Subcutaneous adipose tissue (tissue), 4 donors: Measurements from ENCODE around the gene MGAT5. TPM values are rescaled to one million over a fixed set of nuclear protein-coding genes. Genes with fewer than 3 reads are reported as not detected.

ENCODE experiments used
- total RNA-seq, 4 donors: library from RNA; depleted of rRNA; stranded (reverse); fragments of >200 nt; gene quantifications; one replicate each; pipeline ENCODE4 v1.1.0, GENCODE V29; 2016
- TF ChIP-seq, protein P1 (sequence below): fragments of 450-650 bp; IDR thresholded peaks from one replicate; pipeline ENCODE4 v1.5.1; 2016; ENCODE audit warnings: low read depth, mild to moderate bottlenecking, control low read depth, antibody characterized with exemption, moderate library complexity

The MGAT5 gene
- total RNA-seq, 4 donors from 2014 or later = 22.0 to 42.8 (median 32.2) TPM

DNA sequence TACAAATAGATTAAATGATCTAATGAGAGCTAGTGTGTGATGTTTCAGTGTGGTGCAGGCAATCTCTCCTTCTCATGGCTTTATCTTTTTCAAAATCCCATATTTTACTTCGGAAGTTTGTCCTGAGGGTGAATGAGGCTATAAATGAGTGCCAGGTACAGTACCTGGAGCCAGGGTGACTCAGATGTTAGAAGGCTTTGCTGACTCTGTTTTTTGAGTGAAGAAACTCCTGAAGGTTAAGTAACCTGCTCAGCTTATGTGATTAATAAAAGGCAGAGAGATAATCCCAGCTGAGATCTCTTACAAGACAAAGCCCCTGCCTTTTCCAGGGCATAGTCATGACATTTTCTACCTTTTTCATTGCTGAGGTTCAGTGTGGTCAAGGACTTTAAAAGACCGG is 52.6 kb downstream of the MGAT5 start:
- TF ChIP-seq, protein P1, sequence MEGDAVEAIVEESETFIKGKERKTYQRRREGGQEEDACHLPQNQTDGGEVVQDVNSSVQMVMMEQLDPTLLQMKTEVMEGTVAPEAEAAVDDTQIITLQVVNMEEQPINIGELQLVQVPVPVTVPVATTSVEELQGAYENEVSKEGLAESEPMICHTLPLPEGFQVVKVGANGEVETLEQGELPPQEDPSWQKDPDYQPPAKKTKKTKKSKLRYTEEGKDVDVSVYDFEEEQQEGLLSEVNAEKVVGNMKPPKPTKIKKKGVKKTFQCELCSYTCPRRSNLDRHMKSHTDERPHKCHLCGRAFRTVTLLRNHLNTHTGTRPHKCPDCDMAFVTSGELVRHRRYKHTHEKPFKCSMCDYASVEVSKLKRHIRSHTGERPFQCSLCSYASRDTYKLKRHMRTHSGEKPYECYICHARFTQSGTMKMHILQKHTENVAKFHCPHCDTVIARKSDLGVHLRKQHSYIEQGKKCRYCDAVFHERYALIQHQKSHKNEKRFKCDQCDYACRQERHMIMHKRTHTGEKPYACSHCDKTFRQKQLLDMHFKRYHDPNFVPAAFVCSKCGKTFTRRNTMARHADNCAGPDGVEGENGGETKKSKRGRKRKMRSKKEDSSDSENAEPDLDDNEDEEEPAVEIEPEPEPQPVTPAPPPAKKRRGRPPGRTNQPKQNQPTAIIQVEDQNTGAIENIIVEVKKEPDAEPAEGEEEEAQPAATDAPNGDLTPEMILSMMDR = no peak

DNA sequence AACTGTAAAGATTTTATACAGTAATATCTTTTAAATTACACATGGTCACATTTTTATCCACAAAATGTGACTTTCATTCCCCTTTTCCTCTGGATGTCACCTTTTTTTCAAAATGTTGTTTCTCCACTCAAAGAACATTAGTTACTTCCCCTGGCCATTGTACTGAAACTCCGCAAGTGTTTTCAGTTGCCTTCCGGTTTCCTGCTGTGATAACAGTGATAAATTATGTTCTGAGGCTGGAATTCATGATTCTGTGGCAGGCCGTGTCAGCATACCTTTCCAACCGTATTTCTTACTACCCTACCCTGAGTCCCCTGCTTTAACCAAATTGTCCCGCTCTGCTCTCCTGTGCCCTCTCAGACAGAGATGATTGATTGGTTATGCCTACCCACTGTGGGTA is 53.5 kb downstream of the MGAT5 start:
- TF ChIP-seq, protein P1 = no peak

DNA sequence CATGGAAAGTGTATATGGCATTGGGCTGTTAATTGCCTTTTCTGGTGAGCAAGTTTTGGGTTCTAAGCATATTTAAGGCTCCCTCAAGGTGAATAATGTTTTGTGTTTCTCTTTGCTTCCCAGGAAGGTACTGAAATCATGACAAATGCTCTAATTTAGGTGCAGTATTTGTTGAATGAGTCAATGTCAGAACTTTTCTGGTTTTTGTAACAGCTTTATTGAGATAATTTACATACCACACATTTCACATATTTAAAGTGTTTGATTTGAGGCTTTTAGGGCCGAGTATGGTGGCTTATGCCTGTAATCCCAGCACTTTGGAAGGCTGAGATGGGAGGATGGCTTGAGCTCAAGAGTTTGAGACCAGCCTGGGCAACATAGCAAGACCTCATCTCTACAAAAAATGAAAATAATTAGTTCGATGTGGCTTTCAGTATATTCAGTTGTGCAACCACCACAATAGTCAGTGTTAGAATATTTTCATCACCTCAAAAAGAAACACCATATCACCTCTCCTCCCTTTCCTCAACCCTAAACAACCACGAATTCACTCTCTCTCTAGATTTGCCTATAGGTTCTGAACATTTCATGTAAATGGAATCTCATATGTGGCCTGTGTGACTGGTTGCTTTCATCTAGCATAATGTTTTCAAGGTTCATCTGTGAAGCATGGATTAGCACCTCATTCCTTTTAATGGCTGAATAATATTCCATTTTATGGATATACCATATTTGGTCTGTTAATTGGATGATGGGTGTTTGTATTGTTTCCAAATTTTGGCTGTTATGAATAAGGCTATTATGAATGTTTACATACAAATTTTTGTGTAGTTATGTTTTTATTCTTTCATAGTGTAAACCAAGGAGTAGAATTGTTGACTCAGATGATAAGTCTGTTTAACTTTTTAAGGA is 54.9 kb downstream of the MGAT5 start:
- TF ChIP-seq, protein P1 = no peak

DNA sequence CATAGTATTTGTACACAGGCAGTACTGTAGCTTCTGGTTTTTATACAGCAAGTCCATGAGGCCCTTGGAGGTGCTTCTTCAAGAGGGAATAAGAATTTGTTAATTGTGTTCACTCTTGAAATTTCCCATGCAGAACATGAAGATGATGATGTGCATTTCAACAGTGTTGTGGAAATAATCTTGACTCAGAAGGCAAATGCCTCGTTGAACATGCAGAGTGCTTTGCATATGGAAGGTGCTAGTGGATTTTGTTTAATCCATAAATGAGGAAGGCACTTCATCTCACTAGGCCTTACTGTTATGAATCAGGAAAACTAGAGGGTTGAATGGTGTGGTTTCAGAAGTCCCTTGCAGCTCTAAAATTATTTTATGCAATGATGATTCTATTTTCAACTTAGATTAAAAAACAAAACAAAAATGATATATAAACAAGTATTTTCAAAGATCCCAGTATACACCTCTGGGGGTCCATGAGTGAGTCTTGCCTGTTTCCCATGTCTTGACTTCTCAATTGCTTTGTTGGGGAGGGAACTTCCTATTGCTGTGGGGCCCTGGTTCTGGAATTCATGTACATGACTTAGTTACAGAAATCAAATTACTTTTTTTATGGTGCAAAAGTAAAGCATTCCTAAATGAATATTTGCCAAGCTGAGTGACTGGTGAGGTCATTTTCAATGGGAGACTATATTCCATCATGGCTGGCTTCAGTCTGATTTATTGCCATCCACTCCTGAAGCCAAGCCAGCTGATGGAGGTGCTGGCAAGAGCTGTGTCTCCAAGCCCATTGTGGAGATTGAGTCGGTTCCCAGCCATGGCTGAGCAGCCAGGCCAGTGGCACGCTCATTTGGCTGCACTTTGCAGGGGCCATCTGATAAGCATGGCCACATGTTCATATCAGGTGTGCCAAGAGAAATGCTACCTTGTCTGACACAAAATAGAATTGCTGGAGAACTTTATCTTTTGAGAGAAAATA is 56.5 kb downstream of the MGAT5 start:
- TF ChIP-seq, protein P1 = no peak

DNA sequence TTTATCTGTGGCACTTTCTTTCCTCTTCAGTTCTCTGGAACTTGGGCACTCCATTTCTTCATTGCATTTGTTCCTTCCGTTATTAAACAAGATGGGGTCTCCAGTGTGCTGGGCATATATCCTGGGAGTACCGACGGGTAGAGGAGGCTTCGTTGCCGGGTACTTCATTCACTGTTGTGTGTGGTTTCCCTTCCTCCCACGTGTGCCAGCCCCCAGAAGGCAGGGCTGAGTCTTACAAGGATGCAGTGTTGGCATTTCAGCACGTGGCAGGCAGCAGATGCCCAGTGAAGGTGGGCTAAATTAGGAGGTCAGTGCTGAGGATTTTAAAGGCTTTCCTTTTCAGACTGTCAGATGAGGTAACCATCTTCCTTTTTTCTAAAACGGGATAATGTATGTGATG is 58.6 kb downstream of the MGAT5 start:
- TF ChIP-seq, protein P1 = no peak

DNA sequence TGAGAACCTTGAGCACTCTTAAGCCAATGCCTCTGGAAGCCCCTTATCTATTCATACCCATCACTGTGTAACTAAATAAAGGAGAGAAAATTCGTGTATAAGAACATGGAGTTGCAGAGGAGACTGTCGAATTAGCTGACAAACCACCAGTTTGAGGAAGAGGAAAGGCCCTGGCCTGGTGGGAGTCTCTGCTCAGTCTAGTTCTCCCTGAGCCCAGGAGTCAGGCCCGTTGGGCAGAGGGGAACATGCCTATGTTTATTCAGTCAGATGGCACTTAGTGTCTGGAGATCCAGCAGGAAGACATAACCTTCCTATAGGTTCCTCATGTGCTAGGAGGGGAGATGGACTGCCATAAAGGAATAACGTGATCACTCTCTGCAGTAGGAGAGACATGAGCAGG is 60.3 kb downstream of the MGAT5 start:
- TF ChIP-seq, protein P1 = no peak
